Gastroesophageal sphincter (tissue), 4 donors: ENCODE results near the gene ZNF146. TPM values are rescaled to one million over a fixed set of nuclear protein-coding genes. Genes with fewer than 3 reads are reported as not detected.
A peak's percentile ranks its signal among the peaks of the same experiment; 100 is the strongest.

ENCODE experiments used
- ATAC-seq: fragments of 150-250 bp; one replicate; pipeline ENCODE4 v1.9.1; 2016; ENCODE audit warnings: mild to moderate bottlenecking, moderate library complexity
- H3K27ac ChIP-seq, 4 donors: fragments of 200-600 bp; sonication (generic) in 3 of 4; 1 replicate in 3 of 4; 2 replicates in 1 of 4; pipeline ENCODE4 v1.5.1; 2016 to 2019
- H3K27me3 ChIP-seq: fragments of 200-600 bp; sonication (generic); one replicate; pipeline ENCODE4 v1.5.1; 2019
- H3K36me3 ChIP-seq, 2 donors: fragments of 200-600 bp; sonication (generic); one replicate each; pipeline ENCODE4 v1.5.1; 2019; ENCODE audit warnings: control low read depth in 1 of 2
- H3K4me1 ChIP-seq, 3 donors: fragments of 200-600 bp; sonication (generic); 1 replicate in 2 of 3; 2 replicates in 1 of 3; pipeline ENCODE4 v1.5.1; 2016 to 2019; ENCODE audit warnings: control low read depth in 2 of 3
- H3K4me3 ChIP-seq, 2 donors: fragments of 200-600 bp; sonication (generic); one replicate each; pipeline ENCODE4 v1.5.1; 2019; ENCODE audit warnings: mild to moderate bottlenecking in 1 of 2, moderate library complexity in 1 of 2
- H3K9me3 ChIP-seq, 3 donors: fragments of 200-600 bp; sonication (generic); one replicate each; pipeline ENCODE4 v1.5.1; 2017 to 2019; ENCODE audit warnings: control low read depth in 2 of 3
- CTCF ChIP-seq, 4 experiments: fragments of 200-600 bp in 2 of 4; fragments of 450-650 bp in 2 of 4; sonication (generic) in 1 of 4; IDR thresholded peaks; one replicate each; pipeline ENCODE4 v1.5.1; 2017 to 2019; ENCODE audit warnings: antibody characterized with exemption in 4 of 4, mild to moderate bottlenecking in 2 of 4, moderate library complexity in 2 of 4
- EP300 ChIP-seq: sonication (generic); formaldehyde crosslinking; IDR thresholded peaks from one replicate; pipeline ENCODE4 v1.6.1; 2017; ENCODE audit warnings: antibody characterized with exemption, mild to moderate bottlenecking
- POLR2A ChIP-seq, 2 donors: fragments of 450-650 bp; IDR thresholded peaks; one replicate each; pipeline ENCODE4 v1.6.1; 2017; ENCODE audit warnings: antibody characterized with exemption in 2 of 2, mild to moderate bottlenecking in 2 of 2, moderate library complexity in 1 of 2
- POLR2AphosphoS5 ChIP-seq: sonication (generic); formaldehyde crosslinking; IDR thresholded peaks from one replicate; pipeline ENCODE4 v1.6.1; 2017; ENCODE audit warnings: antibody characterized with exemption
- whole genome bisulfite sequencing, 2 donors: methylation state at CpG; one replicate each; pipeline ENCODE4 v1.1.5; 2018; ENCODE audit warnings: low coverage in 1 of 2; 5-methylcytosine and 5-hydroxymethylcytosine counted together
- total RNA-seq, 4 donors: library from RNA; depleted of rRNA; stranded (reverse); fragments of >200 nt; gene quantifications; one replicate each; pipeline ENCODE4 v1.1.0, GENCODE V29; 2016

The ZNF146 gene
- total RNA-seq, 4 donors from 2014 or later, result 57.9 to 98.2 (median 75.2) TPM

GRCh38 chr19:36252047-36252446 lies 37.1 kb downstream of the ZNF146 start:
- Histone ChIP-seq H3K4me3 (no peak overlapping the region), H3K9me3 (no peaks in the 10 kb centered on the region), H3K36me3 (peaks cover 0 to 16% of the 10 kb centered on the region in 2 donors), H3K27me3 (no peaks in the 10 kb centered on the region), H3K27ac (no peak overlapping the region), H3K4me1 (no peaks in the 10 kb centered on the region)
- WGBS, 2 donors, result 45 to 75% methylated on average over 1 of the region's 1 CpG
- no peak for ATAC-seq
- TF ChIP-seq EP300, result no peak
- TF ChIP-seq CTCF (IDR thresholded peaks at IDR 0.05), result no peak
- no peak for TF ChIP-seq POLR2AphosphoS5
- TF ChIP-seq POLR2A (IDR thresholded peaks at IDR 0.05), result no peak

GRCh38 chr19:36254848-36255247 lies 39.9 kb downstream of the ZNF146 start:
- Histone ChIP-seq H3K27me3 (no peaks in the 10 kb centered on the region), H3K9me3 (no peaks in the 10 kb centered on the region), H3K36me3 (peaks cover 0 to 16% of the 10 kb centered on the region in 2 donors), H3K4me1 (peaks cover 0 to 9% (median 0%) of the 10 kb centered on the region in 3 donors), H3K4me3 (no peak overlapping the region), H3K27ac (no peak overlapping the region)
- no peak for ATAC-seq
- TF ChIP-seq POLR2A (IDR thresholded peaks at IDR 0.05), result no peak
- TF ChIP-seq EP300, result no peak
- TF ChIP-seq POLR2AphosphoS5, result no peak
- no peak for TF ChIP-seq CTCF (IDR thresholded peaks at IDR 0.05)
- WGBS, 2 donors, result 63% methylated on average over 1 of the region's 11 CpGs; no CpG with 5 or more reads in 1 of the 2 donors

- no peaks in the 10 kb centered on the region for H3K9me3 ChIP-seq
- no peak overlapping the region for H3K4me3 ChIP-seq
- no peak for ATAC-seq
- H3K36me3 ChIP-seq, result peaks cover 0 to 16% of the 10 kb centered on the region in 2 donors
- H3K27me3 ChIP-seq, result no peaks in the 10 kb centered on the region
- WGBS, 2 donors, result 73 to 89% methylated on average over 3 to 10 of the region's 28 CpGs
- peaks cover 0 to 9% (median 0%) of the 10 kb centered on the region in 3 donors for H3K4me1 ChIP-seq
- H3K27ac ChIP-seq, result no peak overlapping the region
- TF ChIP-seq EP300 (no peak), POLR2A (IDR thresholded peaks at IDR 0.05) (no peak), POLR2AphosphoS5 (no peak), CTCF (IDR thresholded peaks at IDR 0.05) (no peak)
These were observed 40.4 kb downstream of the ZNF146 start for GRCh38 chr19:36255316-36255715.

- ATAC-seq, result no peak
- Histone ChIP-seq H3K27ac (no peak overlapping the region), H3K4me3 (no peak overlapping the region), H3K36me3 (peaks cover 0 to 16% of the 10 kb centered on the region in 2 donors), H3K4me1 (peaks cover 0 to 9% (median 0%) of the 10 kb centered on the region in 3 donors), H3K27me3 (no peaks in the 10 kb centered on the region), H3K9me3 (no peaks in the 10 kb centered on the region)
- 97 to 100% methylated on average over 1 to 6 of the region's 15 CpGs for WGBS, 2 donors
- no peak for TF ChIP-seq CTCF (IDR thresholded peaks at IDR 0.05)
- no peak for TF ChIP-seq POLR2A (IDR thresholded peaks at IDR 0.05)
- no peak for TF ChIP-seq EP300
- TF ChIP-seq POLR2AphosphoS5, result no peak
These were observed 41.2 kb downstream of the ZNF146 start for GRCh38 chr19:36256064-36256463.

GRCh38 chr19:36256853-36257519 lies 42.1 kb downstream of the ZNF146 start:
- Histone ChIP-seq H3K9me3 (no peaks in the 10 kb centered on the region), H3K27me3 (no peaks in the 10 kb centered on the region), H3K4me1 (peaks cover 0 to 9% (median 0%) of the 10 kb centered on the region in 3 donors), H3K36me3 (peaks cover 0 to 16% of the 10 kb centered on the region in 2 donors), H3K27ac (peak overlapping the region in 1 of 4 donors; percentile 69), H3K4me3 (peak overlapping the region; percentile 40 to 60)
- ATAC-seq, result no peak
- TF ChIP-seq POLR2A (IDR thresholded peaks at IDR 0.05), result no peak
- TF ChIP-seq POLR2AphosphoS5, result no peak
- no peak for TF ChIP-seq EP300
- TF ChIP-seq CTCF (IDR thresholded peaks at IDR 0.05), result no peak
- 90 to 100% methylated on average over 1 to 4 of the region's 42 CpGs for WGBS, 2 donors
